NCI-H1694 (cell line): ENCODE results near the gene TLE4.
A peak's percentile ranks its signal among the peaks of the same experiment; 100 is the strongest.

Experiments used
- DNase-seq: peaks from one replicate; lab custom pipeline; 2025; lab: John Stamatoyannopoulos, UW

The TLE4 gene

GRCh38 chr9:79664375-79664831 lies 92.6 kb downstream of the TLE4 start:
- DNase-seq: no peak

GRCh38 chr9:79665369-79665768 lies 93.6 kb downstream of the TLE4 start:
- DNase-seq: no peak

GRCh38 chr9:79665931-79666330 lies 94.2 kb downstream of the TLE4 start:
- no peak for DNase-seq

GRCh38 chr9:79667120-79667519 lies 95.4 kb downstream of the TLE4 start:
- no peak for DNase-seq

- DNase-seq: peak; percentile 75
Observed at GRCh38 chr9:79667817-79668436, 96.2 kb downstream of the TLE4 start.

GRCh38 chr9:79668956-79669355 lies 97.2 kb downstream of the TLE4 start:
- DNase-seq: no peak

GRCh38 chr9:79670269-79670961 lies 98.7 kb downstream of the TLE4 start:
- DNase-seq: no peak

- no peak for DNase-seq
Observed at GRCh38 chr9:79671558-79671957, 99.8 kb downstream of the TLE4 start.

GRCh38 chr9:79672236-79672635 lies 100.5 kb downstream of the TLE4 start:
- no peak for DNase-seq

GRCh38 chr9:79672891-79673290 lies 101.1 kb downstream of the TLE4 start:
- no peak for DNase-seq

- DNase-seq: no peak
Observed at GRCh38 chr9:79673614-79674013, 101.8 kb downstream of the TLE4 start.

- no peak for DNase-seq
Observed at GRCh38 chr9:79674052-79674777, 102.5 kb downstream of the TLE4 start.

GRCh38 chr9:79681576-79681975 lies 109.8 kb downstream of the TLE4 start:
- no peak for DNase-seq

- no peak for DNase-seq
Observed at GRCh38 chr9:79682076-79682736, 110.4 kb downstream of the TLE4 start.

- no peak for DNase-seq
Observed at GRCh38 chr9:79684059-79684458, 112.3 kb downstream of the TLE4 start.

GRCh38 chr9:79684711-79685575 lies 113.2 kb downstream of the TLE4 start:
- no peak for DNase-seq

GRCh38 chr9:79685577-79685976 lies 113.8 kb downstream of the TLE4 start:
- no peak for DNase-seq

GRCh38 chr9:79686381-79687130 lies 114.8 kb downstream of the TLE4 start:
- no peak for DNase-seq

- no peak for DNase-seq
Observed at GRCh38 chr9:79687131-79687447, 115.3 kb downstream of the TLE4 start.

- no peak for DNase-seq
Observed at GRCh38 chr9:79688363-79688762, 116.6 kb downstream of the TLE4 start.

- no peak for DNase-seq
Observed at GRCh38 chr9:79689576-79689975, 117.8 kb downstream of the TLE4 start.
